IMR-90 (cell line): ENCODE results near the gene FOXP1. TPM values are rescaled to one million over a fixed set of nuclear protein-coding genes. Genes with fewer than 3 reads are reported as not detected.

Source experiments
- ATAC-seq: fragments of 200-7000 bp; cut with Tn5 transposase; 2 replicates; pipeline ENCODE4 v1.9.1; 2020; ENCODE audit warnings: low read depth, mild to moderate bottlenecking, moderate library complexity
- BruUV-seq: library from RNA; stranded (reverse); fragments of 400-500 nt; replicated peaks from 2 replicates; lab custom pipeline; 2021; lab: Mats Ljungman, UMichigan
- CTCF ChIA-PET: fragments of 300-600 bp; formaldehyde crosslinking; extraction: SDS; loops from one replicate; lab custom pipeline; 2021; ENCODE audit warnings: antibody characterized with exemption; lab: Yijun Ruan, JAX
- POLR2A ChIA-PET: fragments of 300-600 bp; sonication (Branson Sonifier 250); formaldehyde crosslinking; loops from one replicate; lab custom pipeline; 2022; ENCODE audit warnings: antibody characterized with exemption; ENCODE audit not compliant: unreplicated experiment; lab: Charles Lee
- DNase-seq: peaks from one replicate; pipeline ENCODE4 v3.0.0; 2013
- H2AFZ ChIP-seq: replicated peaks from 2 replicates; pipeline ENCODE3; 2013; ENCODE audit warnings: low read length, mild to moderate bottlenecking; ENCODE audit not compliant: poor library complexity
- H2AK5ac ChIP-seq: 2 replicates; pipeline ENCODE4 v1.6.1; 2013; ENCODE audit warnings: low read depth, low read length, inconsistent platforms
- H2AK9ac ChIP-seq: replicated peaks from 2 replicates; pipeline ENCODE3; 2013; ENCODE audit warnings: mild to moderate bottlenecking, low read depth, low read length, moderate library complexity; ENCODE audit not compliant: poor library complexity
- H2BK120ac ChIP-seq: 2 replicates; pipeline ENCODE4 v1.6.1; 2013; ENCODE audit warnings: low read depth, low read length, inconsistent platforms
- H2BK15ac ChIP-seq: 3 replicates; pipeline ENCODE4 v1.6.1; 2013; ENCODE audit warnings: low read depth, low read length, inconsistent platforms
- H2BK20ac ChIP-seq: 2 replicates; pipeline ENCODE4 v1.6.1; 2013; ENCODE audit warnings: low read depth, mild to moderate bottlenecking, inconsistent platforms, low read length, moderate library complexity
- H2BK5ac ChIP-seq: 2 replicates; pipeline ENCODE4 v1.6.1; 2013; ENCODE audit warnings: mild to moderate bottlenecking, low read depth, low read length, inconsistent platforms; ENCODE audit not compliant: poor library complexity, severe bottlenecking
- H3K14ac ChIP-seq: replicated peaks from 2 replicates; pipeline ENCODE4 v1.6.1; 2013; ENCODE audit warnings: low read depth, low read length, inconsistent platforms
- H3K18ac ChIP-seq: 2 replicates; pipeline ENCODE4 v1.6.1; 2013; ENCODE audit warnings: low read depth, low read length, control low read depth
- H3K23ac ChIP-seq: 2 replicates; pipeline ENCODE4 v1.6.1; 2013; ENCODE audit warnings: low read depth, low read length, inconsistent platforms
- H3K27ac ChIP-seq: 2 replicates; pipeline ENCODE4 v1.5.1; 2013; ENCODE audit warnings: mild to moderate bottlenecking, control low read depth, low read length; ENCODE audit not compliant: insufficient read depth
- H3K27me3 ChIP-seq: 2 replicates; pipeline ENCODE4 v1.6.1; 2013; ENCODE audit warnings: low read length; ENCODE audit not compliant: control insufficient read depth, insufficient read depth
- H3K36me3 ChIP-seq: 2 replicates; pipeline ENCODE4 v1.6.1; 2013; ENCODE audit warnings: low read length, mixed read lengths; ENCODE audit not compliant: control insufficient read depth, insufficient read depth
- H3K4ac ChIP-seq: 2 replicates; pipeline ENCODE4 v1.6.1; 2013; ENCODE audit warnings: low read depth, low read length, inconsistent platforms
- H3K4me1 ChIP-seq: 2 replicates; pipeline ENCODE4 v1.6.1; 2013; ENCODE audit warnings: low read length, mixed read lengths; ENCODE audit not compliant: control insufficient read depth, insufficient read depth
- H3K4me2 ChIP-seq: 2 replicates; pipeline ENCODE4 v1.6.1; 2013; ENCODE audit warnings: low read depth, mild to moderate bottlenecking, control low read depth, low read length, moderate library complexity
- H3K4me3 ChIP-seq: 2 replicates; pipeline ENCODE4 v1.5.1; 2013; ENCODE audit warnings: low read depth, mild to moderate bottlenecking, control low read depth, low read length, moderate library complexity; ENCODE audit not compliant: insufficient read depth
- H3K56ac ChIP-seq: 2 replicates; pipeline ENCODE4 v1.6.1; 2013; ENCODE audit warnings: low read length, inconsistent platforms; ENCODE audit not compliant: insufficient read depth; ENCODE audit errors: extremely low read depth
- H3K79me1 ChIP-seq, 2 experiments: 2 replicates each; pipeline ENCODE4 v1.6.1; 2013; ENCODE audit warnings: low read length in 2 of 2, inconsistent platforms in 1 of 2, low read depth in 1 of 2
- H3K9ac ChIP-seq: 2 replicates; pipeline ENCODE4 v1.6.1; 2013; ENCODE audit warnings: low read depth, low read length, control low read depth
- H3K9me1 ChIP-seq: 2 replicates; pipeline ENCODE4 v1.6.1; 2013; ENCODE audit warnings: low read length, inconsistent platforms; ENCODE audit not compliant: insufficient read depth
- H3K9me3 ChIP-seq: 2 replicates; pipeline ENCODE4 v1.6.1; 2013; ENCODE audit warnings: low read length; ENCODE audit not compliant: control insufficient read depth, insufficient read depth
- H4K20me1 ChIP-seq: 2 replicates; pipeline ENCODE4 v1.6.1; 2013; ENCODE audit warnings: low read length, inconsistent platforms; ENCODE audit not compliant: insufficient read depth
- H4K5ac ChIP-seq: 2 replicates; pipeline ENCODE4 v1.6.1; 2013; ENCODE audit warnings: mild to moderate bottlenecking, low read depth, low read length, control low read depth
- H4K8ac ChIP-seq, 2 experiments: 2 replicates each; pipeline ENCODE4 v1.6.1; 2013; ENCODE audit warnings: low read depth in 2 of 2, low read length in 2 of 2, control low read depth in 1 of 2, inconsistent platforms in 1 of 2
- H4K91ac ChIP-seq: 2 replicates; pipeline ENCODE4 v1.6.1; 2013; ENCODE audit warnings: low read depth, low read length, inconsistent platforms; ENCODE audit not compliant: insufficient read depth
- FOS ChIP-seq: fragments of 150-350 bp; IDR thresholded peaks from 2 replicates; pipeline ENCODE4 v1.6.1; 2016; ENCODE audit warnings: low read depth, low read length
- MAZ ChIP-seq: IDR thresholded peaks from 2 replicates; pipeline ENCODE4 v1.6.1; 2012; ENCODE audit warnings: low read depth, mild to moderate bottlenecking, low read length, improper control_type of control experiment, moderate library complexity, borderline replicate concordance
- NFE2L2 ChIP-seq: fragments of 150-350 bp; IDR thresholded peaks from 2 replicates; pipeline ENCODE4 v1.6.1; 2016; ENCODE audit warnings: low read depth, mild to moderate bottlenecking, low read length
- RFX5 ChIP-seq: IDR thresholded peaks from 2 replicates; pipeline ENCODE4 v1.8.0; 2012; ENCODE audit warnings: low read depth, mild to moderate bottlenecking, low read length, moderate library complexity
- SMC3 ChIP-seq: fragments of 150-350 bp; IDR thresholded peaks from 2 replicates; pipeline ENCODE4 v1.6.1; 2016; ENCODE audit warnings: low read depth, mild to moderate bottlenecking, antibody characterized with exemption, low read length, moderate library complexity
- WGBS, 2 experiments: methylation state at CpG; one replicate each; pipeline versions ENCODE4 v1.1.5 to v1.1.7; 2013; ENCODE audit warnings: missing lambda C conversion rate in 2 of 2; ENCODE audit not compliant: insufficient read length in 1 of 2; ENCODE audit errors: extremely low coverage in 2 of 2; 5-methylcytosine and 5-hydroxymethylcytosine counted together
- dilution Hi-C: fragments of 300-500 bp; cut with HindIII; formaldehyde crosslinking; loops from one replicate; pipeline ENCODE4 v1.14.3; 2018; ENCODE audit warnings: low sequenced_read_pairs; ENCODE audit not compliant: unreplicated experiment
- in situ Hi-C: fragments of 300-500 bp; cut with MboI; formaldehyde crosslinking; loops from 3 replicates; pipeline ENCODE4 v1.14.3; 2019; ENCODE audit warnings: low sequenced_read_pairs, inconsistent platforms, mixed read lengths
- intact Hi-C: fragments of 100-400 bp; cut with micrococcal nuclease; formaldehyde crosslinking; loops from 2 replicates; pipeline ENCODE4 v1.10.0; 2022
- polyA plus RNA-seq, 3 experiments: library from polyadenylated mRNA; depleted of rRNA; stranded (reverse); fragments of >200 nt; gene quantifications; 2 replicates each; pipeline ENCODE4 v1.2.3, GENCODE V29; 2012; ENCODE audit warnings: low replicate concordance in 1 of 3
- total RNA-seq: library from RNA; depleted of rRNA; stranded (reverse); fragments of >200 nt; gene quantifications from 2 replicates; pipeline ENCODE4 v1.2.3, GENCODE V29; 2012
- TF ChIP-seq, protein P1 (sequence below): fragments of 150-350 bp; IDR thresholded peaks from 2 replicates; pipeline ENCODE4 v1.6.1; 2017; ENCODE audit warnings: mild to moderate bottlenecking, antibody characterized with exemption, low read length, low read depth

FOXP1 gene
- total and polyA plus RNA-seq, 2 of the 4 experiments (the other 2 are of a cell fraction), result 37.0 to 132 TPM

DNA sequence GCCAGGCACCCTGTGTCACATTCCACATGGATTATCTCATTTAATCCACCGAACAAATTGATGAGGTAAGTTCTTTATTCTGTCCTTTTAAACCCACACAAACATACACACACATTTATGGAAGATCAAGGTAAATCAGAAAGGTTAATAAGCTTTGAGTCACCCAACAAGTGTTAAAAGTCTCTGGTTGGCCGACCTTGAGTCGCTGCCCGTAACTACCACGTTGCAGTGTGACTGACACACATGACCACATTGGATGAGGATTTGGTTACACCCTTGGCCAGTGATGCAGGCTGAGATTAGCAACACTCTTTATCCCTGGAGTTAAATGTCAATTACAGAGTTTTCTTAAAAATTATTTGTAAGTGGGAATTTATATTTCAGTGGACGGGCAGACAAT, 19.2 kb downstream of the FOXP1 start:
- peaks cover 3% of the 10 kb centered on the region; the same call in 1 of the 2 replicates for H3K36me3 ChIP-seq
- DNase-seq (no peak), ATAC-seq (no peak)
- H3K9me1 ChIP-seq, result peaks cover 7% of the 10 kb centered on the region
- no peak overlapping the region for H3K4me3 ChIP-seq
- H3K9me3 ChIP-seq, result no peaks in the 10 kb centered on the region
- ChIA-PET CTCF (no interaction called here), POLR2A (no interaction called here)
- H2AFZ ChIP-seq, result no peak overlapping the region
- no peak overlapping the region for H2AK9ac ChIP-seq
- H3K9ac ChIP-seq, result no peak overlapping the region
- WGBS, 2 experiments, result no CpG with 5 or more reads among the region's 6 CpGs
- no peak overlapping the region for H3K14ac ChIP-seq
- no peaks in the 10 kb centered on the region for H3K27me3 ChIP-seq
- no peak overlapping the region for H3K23ac ChIP-seq
- H2BK15ac ChIP-seq, result no peak overlapping the region
- H3K18ac ChIP-seq, result no peak overlapping the region
- peaks cover 5% of the 10 kb centered on the region for H3K4me1 ChIP-seq
- no peak overlapping the region for H4K91ac ChIP-seq
- intact Hi-C loops, result no loop called here
- H3K4me2 ChIP-seq, result no peak overlapping the region
- H2BK20ac ChIP-seq, result no peak overlapping the region
- H4K8ac ChIP-seq, result no peak overlapping the region
- H4K20me1 ChIP-seq, result no peaks in the 10 kb centered on the region
- H3K56ac ChIP-seq, result no peak overlapping the region
- no peak overlapping the region for H2AK5ac ChIP-seq
- H3K4ac ChIP-seq, result no peak overlapping the region
- peaks cover 22 to 55% of the 10 kb centered on the region in 2 experiments for H3K79me1 ChIP-seq
- no peak overlapping the region for H3K27ac ChIP-seq
- no peak for TF ChIP-seq NFE2L2
- TF ChIP-seq, protein P1, sequence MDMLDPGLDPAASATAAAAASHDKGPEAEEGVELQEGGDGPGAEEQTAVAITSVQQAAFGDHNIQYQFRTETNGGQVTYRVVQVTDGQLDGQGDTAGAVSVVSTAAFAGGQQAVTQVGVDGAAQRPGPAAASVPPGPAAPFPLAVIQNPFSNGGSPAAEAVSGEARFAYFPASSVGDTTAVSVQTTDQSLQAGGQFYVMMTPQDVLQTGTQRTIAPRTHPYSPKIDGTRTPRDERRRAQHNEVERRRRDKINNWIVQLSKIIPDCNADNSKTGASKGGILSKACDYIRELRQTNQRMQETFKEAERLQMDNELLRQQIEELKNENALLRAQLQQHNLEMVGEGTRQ, result no peak
- TF ChIP-seq RFX5, result no peak
- no peak for TF ChIP-seq MAZ
- no peak for TF ChIP-seq FOS
- TF ChIP-seq SMC3, result no peak
- H4K5ac ChIP-seq, result no peak overlapping the region
- in situ Hi-C loops, result no loop called here
- BruUV-seq, result no TSS peak
- H2BK5ac ChIP-seq, result no peak overlapping the region
- dilution Hi-C loops, result no loop called here
- H2BK120ac ChIP-seq, result no peak overlapping the region
